HEK293 (cell line): ENCODE measurements around the gene PRKCQ.

Experiments
- CTCF ChIA-PET: fragments of 350-600 bp; formaldehyde crosslinking; extraction: SDS; loops from one replicate; lab custom pipeline; 2021; ENCODE audit warnings: antibody characterized with exemption; lab: Yijun Ruan, JAX
- POLR2A ChIA-PET: fragments of 300-600 bp; formaldehyde crosslinking; extraction: SDS; loops from one replicate; lab custom pipeline; 2020; ENCODE audit warnings: antibody characterized with exemption, inconsistent platforms; lab: Yijun Ruan, JAX
- H3K27ac ChIP-seq: fragments of 200-500 bp; sonication (Bioruptor generic); 2 replicates; pipeline ENCODE4 v1.5.1; 2014; ENCODE audit warnings: low read depth, low read length, control low read depth, inconsistent platforms; ENCODE audit errors: extremely low read depth
- H3K36me3 ChIP-seq, 2 experiments: fragments of 200-500 bp in 1 of 2; sonication (Bioruptor generic) in 1 of 2; 1 replicate in 1 of 2; 2 replicates in 1 of 2; pipeline ENCODE4 v1.5.1; 2014 to 2017; ENCODE audit warnings: inconsistent platforms in 2 of 2, low read length in 2 of 2; ENCODE audit not compliant: control insufficient read depth in 2 of 2, insufficient read depth in 1 of 2
- H3K4me1 ChIP-seq: fragments of 200-500 bp; sonication (Bioruptor generic); 2 replicates; pipeline ENCODE4 v1.5.1; 2014; ENCODE audit warnings: mild to moderate bottlenecking, low read length, inconsistent platforms; ENCODE audit not compliant: control insufficient read depth, insufficient read depth
- H3K4me3 ChIP-seq: 2 replicates; pipeline ENCODE4 v1.5.1; 2011; ENCODE audit warnings: low read depth, mild to moderate bottlenecking, control low read depth, low read length, moderate library complexity
- H3K9me3 ChIP-seq: fragments of 200-500 bp; sonication (Bioruptor generic); 2 replicates; pipeline ENCODE4 v1.5.1; 2014; ENCODE audit warnings: low read depth, low read length, inconsistent platforms; ENCODE audit not compliant: control insufficient read depth, insufficient read depth
- MYNN ChIP-seq: fragments of 450-650 bp; formaldehyde crosslinking; IDR thresholded peaks from 2 replicates; pipeline ENCODE4 v1.5.1; 2016; ENCODE audit warnings: missing biosample characterization, missing genetic modification characterization, borderline replicate concordance
- ZBTB10 ChIP-seq: fragments of 450-650 bp; formaldehyde crosslinking; IDR thresholded peaks from 2 replicates; pipeline ENCODE4 v1.5.1; 2016; ENCODE audit warnings: missing biosample characterization, missing genetic modification characterization
- ZBTB26 ChIP-seq: fragments of 450-650 bp; formaldehyde crosslinking; optimal IDR thresholded peaks from 2 replicates; pipeline ENCODE3; 2016; ENCODE audit warnings: missing biosample characterization, mild to moderate bottlenecking, missing genetic modification characterization
- ZFP3 ChIP-seq: fragments of 450-650 bp; formaldehyde crosslinking; IDR thresholded peaks from 2 replicates; pipeline ENCODE4 v1.5.1; 2016; ENCODE audit warnings: low read depth, missing biosample characterization, missing genetic modification characterization
- ZNF169 ChIP-seq: fragments of 450-650 bp; formaldehyde crosslinking; IDR thresholded peaks from 2 replicates; pipeline ENCODE4 v1.5.1; 2016; ENCODE audit warnings: missing biosample characterization, missing genetic modification characterization
- ZNF175 ChIP-seq: fragments of 450-650 bp; formaldehyde crosslinking; IDR thresholded peaks from 2 replicates; pipeline ENCODE4 v1.5.1; 2016; ENCODE audit warnings: missing biosample characterization, missing genetic modification characterization
- ZNF19 ChIP-seq: fragments of 450-650 bp; formaldehyde crosslinking; IDR thresholded peaks from 2 replicates; pipeline ENCODE4; 2016; ENCODE audit warnings: missing biosample characterization, missing genetic modification characterization, low read depth
- ZNF23 ChIP-seq: fragments of 450-650 bp; formaldehyde crosslinking; IDR thresholded peaks from 2 replicates; pipeline ENCODE4 v1.5.1; 2016; ENCODE audit warnings: missing biosample characterization, missing genetic modification characterization, borderline replicate concordance
- ZNF266 ChIP-seq: fragments of 450-650 bp; formaldehyde crosslinking; IDR thresholded peaks from 2 replicates; pipeline ENCODE4 v1.5.1; 2016; ENCODE audit warnings: missing biosample characterization, missing genetic modification characterization, low read depth
- ZNF404 ChIP-seq: fragments of 450-650 bp; formaldehyde crosslinking; IDR thresholded peaks from 2 replicates; pipeline ENCODE4 v1.5.1; 2017; ENCODE audit warnings: missing biosample characterization, missing genetic modification characterization
- ZNF416 ChIP-seq: fragments of 450-650 bp; formaldehyde crosslinking; IDR thresholded peaks from 2 replicates; pipeline ENCODE4 v1.5.1; 2016; ENCODE audit warnings: missing biosample characterization, missing genetic modification characterization
- ZNF529 ChIP-seq: fragments of 450-650 bp; formaldehyde crosslinking; IDR thresholded peaks from 2 replicates; pipeline ENCODE4 v1.5.1; 2017; ENCODE audit warnings: missing genetic modification characterization, missing biosample characterization; ENCODE audit not compliant: insufficient replicate concordance
- ZNF558 ChIP-seq: fragments of 450-650 bp; formaldehyde crosslinking; IDR thresholded peaks from 2 replicates; pipeline ENCODE4 v1.5.1; 2016; ENCODE audit warnings: missing biosample characterization, missing genetic modification characterization
- ZNF610 ChIP-seq: fragments of 450-650 bp; formaldehyde crosslinking; IDR thresholded peaks from 2 replicates; pipeline ENCODE4 v1.5.1; 2016; ENCODE audit warnings: missing biosample characterization, missing genetic modification characterization, borderline replicate concordance
- ZNF623 ChIP-seq: fragments of 450-650 bp; formaldehyde crosslinking; IDR thresholded peaks from 2 replicates; pipeline ENCODE4 v1.5.1; 2016; ENCODE audit warnings: missing biosample characterization, missing genetic modification characterization
- ZNF654 ChIP-seq: fragments of 450-650 bp; formaldehyde crosslinking; IDR thresholded peaks from 2 replicates; pipeline ENCODE4 v1.5.1; 2016; ENCODE audit warnings: low read depth, missing biosample characterization, missing genetic modification characterization
- ZNF76 ChIP-seq: fragments of 450-650 bp; formaldehyde crosslinking; IDR thresholded peaks from 2 replicates; pipeline ENCODE4; 2016; ENCODE audit warnings: low read depth, missing biosample characterization, missing genetic modification characterization, borderline replicate concordance
- ZSCAN18 ChIP-seq: fragments of 450-650 bp; formaldehyde crosslinking; IDR thresholded peaks from 2 replicates; pipeline ENCODE4 v1.5.1; 2016; ENCODE audit warnings: missing biosample characterization, missing genetic modification characterization
- ZSCAN4 ChIP-seq: fragments of 450-650 bp; formaldehyde crosslinking; IDR thresholded peaks from 2 replicates; pipeline ENCODE4 v1.5.1; 2017; ENCODE audit warnings: missing biosample characterization, missing genetic modification characterization

The PRKCQ gene

GRCh38 chr10:6386346-6386745 lies 193.7 kb downstream of the PRKCQ start:
- CTCF ChIA-PET = interaction anchor here (1.4 kb wide), 1 partner anchor 15 kb away, joined by 7 read pairs; no protein-coding TSS in a partner anchor
- POLR2A ChIA-PET = no interaction called here
- TF ChIP-seq ZNF19 (tag by site-specific recombination) (no peak), ZNF558 (tag by site-specific recombination) (no peak), MYNN (no peak), ZBTB26 (tag by site-specific recombination) (no peak), ZNF529 (tag by site-specific recombination) (no peak), ZNF610 (tag by site-specific recombination) (no peak), ZNF266 (tag by site-specific recombination) (no peak), ZNF76 (no peak)
- Histone ChIP-seq H3K36me3 (no peaks in the 10 kb centered on the region), H3K9me3 (no peaks in the 10 kb centered on the region), H3K4me3 (no peak overlapping the region), H3K4me1 (no peaks in the 10 kb centered on the region), H3K27ac (no peak overlapping the region)

- H3K36me3 ChIP-seq = no peaks in the 10 kb centered on the region
- POLR2A ChIA-PET = no interaction called here
- CTCF ChIA-PET = interaction anchor here (0.6 to 1.4 kb wide), 3 partner anchors 16 to 93 kb away, joined by 3 to 7 read pairs (median 5); no protein-coding TSS in a partner anchor
- no peaks in the 10 kb centered on the region for H3K9me3 ChIP-seq
- TF ChIP-seq ZNF169 (tag by site-specific recombination) (no peak), ZBTB10 (tag by site-specific recombination) (no peak), ZFP3 (tag by site-specific recombination) (no peak), ZNF23 (tag by site-specific recombination) (no peak), ZNF654 (no peak)
- H3K27ac ChIP-seq = no peak overlapping the region
- H3K4me1 ChIP-seq = no peaks in the 10 kb centered on the region
- H3K4me3 ChIP-seq = no peak overlapping the region
Observed at GRCh38 chr10:6385665-6386064, 194.4 kb downstream of the PRKCQ start.

GRCh38 chr10:6384847-6385246 lies 195.2 kb downstream of the PRKCQ start:
- no peaks in the 10 kb centered on the region for H3K36me3 ChIP-seq

More at GRCh38 chr10:6384847-6385246, 195.2 kb downstream of the PRKCQ start:
- TF ChIP-seq ZNF175 (no peak), ZNF654 (no peak), ZNF404 (tag by site-specific recombination) (no peak), ZSCAN4 (no peak), ZFP3 (tag by site-specific recombination) (no peak), ZNF169 (tag by site-specific recombination) (no peak), ZNF623 (tag by site-specific recombination) (no peak), ZSCAN18 (tag by site-specific recombination) (no peak), ZNF416 (tag by site-specific recombination) (no peak)
- no peaks in the 10 kb centered on the region for H3K9me3 ChIP-seq
- no peak overlapping the region for H3K4me3 ChIP-seq
- no peak overlapping the region for H3K27ac ChIP-seq
- no peaks in the 10 kb centered on the region for H3K4me1 ChIP-seq
- ChIA-PET CTCF (no interaction called here), POLR2A (no interaction called here)
